Adrenal gland (tissue), 12 donors: ENCODE measurements around the gene MAML2. TPM values are rescaled to one million over a fixed set of nuclear protein-coding genes. Genes with fewer than 3 reads are reported as not detected.

Experiments
- DNase-seq, 7 donors: peaks; one replicate each; pipeline ENCODE4 v3.0.0-alpha.2; 2019 to 2020
- H3K27ac ChIP-seq, 5 donors: fragments of 200-600 bp; sonication (generic) in 4 of 5; 1 replicate in 3 of 5; 2 replicates in 2 of 5; pipeline versions ENCODE4 v1.5.1 to v1.8.0; 2016 to 2020; ENCODE audit warnings: mild to moderate bottlenecking in 1 of 5
- H3K27me3 ChIP-seq: fragments of 200-600 bp; 2 replicates; pipeline ENCODE4 v1.8.0; 2021
- H3K36me3 ChIP-seq, 2 donors: fragments of 200-600 bp; replicated peaks in 1 of 2; 1 replicate in 1 of 2; 2 replicates in 1 of 2; pipeline versions ENCODE4 v1.5.1 to v1.8.0; 2018 to 2022
- H3K4me1 ChIP-seq, 2 donors: fragments of 200-600 bp; replicated peaks in 1 of 2; 1 replicate in 1 of 2; 2 replicates in 1 of 2; pipeline versions ENCODE4 v1.5.1 to v1.8.0; 2018 to 2021
- H3K4me3 ChIP-seq, 4 donors: fragments of 200-600 bp; sonication (generic) in 3 of 4; one replicate each; pipeline ENCODE4 v1.5.1; 2016 to 2018
- H3K9me3 ChIP-seq, 3 donors: fragments of 200-600 bp; sonication (generic) in 1 of 3; replicated peaks in 1 of 3; 1 replicate in 2 of 3; 2 replicates in 1 of 3; pipeline versions ENCODE4 v1.5.1 to v1.8.0; 2016 to 2021
- CTCF ChIP-seq, 6 experiments: fragments of 450-650 bp in 4 of 6; fragments of 200-600 bp in 2 of 6; sonication (generic) in 1 of 6; IDR thresholded peaks; 1 replicate in 5 of 6; 2 replicates in 1 of 6; pipeline versions ENCODE4 v1.5.1 to v1.8.0; 2016 to 2021; ENCODE audit warnings: antibody characterized with exemption in 6 of 6, mild to moderate bottlenecking in 2 of 6, moderate library complexity in 1 of 6
- POLR2A ChIP-seq, 2 donors: fragments of 450-650 bp; IDR thresholded peaks; one replicate each; pipeline ENCODE4 v1.6.1; 2017; ENCODE audit warnings: antibody characterized with exemption in 2 of 2, mild to moderate bottlenecking in 2 of 2, moderate library complexity in 1 of 2
- WGBS, 4 donors: extraction: QIAGEN DNeasy Blood & Tissue Kit in 2 of 4; methylation state at CpG; one replicate each; pipeline versions ENCODE4 v1.1.5 to v1.1.7; 2013 to 2017; 5-methylcytosine and 5-hydroxymethylcytosine counted together
- intact Hi-C, 2 donors: fragments of 100-400 bp; cut with DNase I; formaldehyde crosslinking; loops; one replicate each; pipeline versions ENCODE4 v1.14.1 to v1.15.0; 2022 to 2023
- polyA plus RNA-seq, 3 donors: library from polyadenylated mRNA; stranded (reverse); fragments of 200-250 nt in 2 of 3; fragments of 350-450 nt in 1 of 3; fragmentation: Illumina TruSeq in 1 of 3; extraction: RNeasy Lipid Tissue Mini Kit (QIAGEN cat#74804) in 1 of 3; gene quantifications; one replicate each; pipeline ENCODE4 v1.2.3, GENCODE V29; 2013 to 2014
- total RNA-seq, 9 donors: library from RNA; depleted of rRNA in 4 of 9; stranded (reverse); fragments of >200 nt in 4 of 9; fragments of 120-200 nt in 1 of 9; fragmentation: NEBNext Ultra II Directional in 1 of 9; extraction: Animal tissue kit (Norgen Biotek cat#: 25700) in 1 of 9; gene quantifications; one replicate each; pipeline versions ENCODE4 v1.1.0 to v1.2.4, GENCODE V29; 2013 to 2023
- donor health status: healthy with polysubstance abuse.
- donor health status: Bipolar disorder and iron deficiency.
- donor health status: DM: yes; HTN: yes; CAD: no.
- donor health status: DM: no; HTN: no; CAD: no.
- donor health status: DM: no; HTN: no; CAD: no.
- donor health status: DM: yes; HTN: yes; CAD: no.

The MAML2 gene
- total and polyA plus RNA-seq, 12 donors: 1.4 to 19.4 (median 7.6) TPM

- H3K4me1 ChIP-seq: peaks cover 0 to 18% of the 10 kb centered on the region in 2 donors
- no peak for DNase-seq
- no peak overlapping the region for H3K4me3 ChIP-seq
- H3K9me3 ChIP-seq: no peaks in the 10 kb centered on the region
- no peaks in the 10 kb centered on the region for H3K36me3 ChIP-seq
- intact Hi-C loops: no loop called here
- WGBS, 4 donors: 93 to 99% (median 96%) methylated on average over 6 of the region's 6 CpGs
- TF ChIP-seq POLR2A (IDR thresholded peaks at IDR 0.05) (no peak), CTCF (IDR thresholded peaks at IDR 0.05) (no peak)
- no peaks in the 10 kb centered on the region for H3K27me3 ChIP-seq
- H3K27ac ChIP-seq: no peak overlapping the region
Measured at GRCh38 chr11:96073536-96073935, 269.5 kb downstream of the MAML2 start.

- Histone ChIP-seq H3K27me3 (no peaks in the 10 kb centered on the region), H3K9me3 (no peaks in the 10 kb centered on the region), H3K4me3 (no peak overlapping the region), H3K27ac (no peak overlapping the region), H3K4me1 (peaks cover 0 to 19% of the 10 kb centered on the region in 2 donors), H3K36me3 (no peaks in the 10 kb centered on the region)
- DNase-seq: no peak
- intact Hi-C loops: no loop called here
- TF ChIP-seq POLR2A (IDR thresholded peaks at IDR 0.05) (no peak), CTCF (IDR thresholded peaks at IDR 0.05) (no peak)
- WGBS, 4 donors: 86 to 94% (median 93%) methylated on average over 7 of the region's 7 CpGs
Measured at GRCh38 chr11:96072592-96072991, 270.4 kb downstream of the MAML2 start.

- WGBS, 4 donors: 88 to 94% (median 90%) methylated on average over 5 to 8 of the region's 8 CpGs
- no peaks in the 10 kb centered on the region for H3K36me3 ChIP-seq
- intact Hi-C loops: no loop called here
Measured at GRCh38 chr11:96070453-96070852, 272.5 kb downstream of the MAML2 start.

GRCh38 chr11:96067160-96067559 lies 275.8 kb downstream of the MAML2 start:
- no peak for DNase-seq
- Histone ChIP-seq H3K27ac (no peak overlapping the region), H3K4me3 (no peak overlapping the region), H3K9me3 (no peaks in the 10 kb centered on the region), H3K4me1 (peaks cover 0 to 4% of the 10 kb centered on the region in 2 donors), H3K36me3 (no peaks in the 10 kb centered on the region), H3K27me3 (no peaks in the 10 kb centered on the region)
- intact Hi-C loops: no loop called here
- 84 to 90% (median 88%) methylated on average over 3 of the region's 3 CpGs for WGBS, 4 donors
- no peak for TF ChIP-seq POLR2A (IDR thresholded peaks at IDR 0.05)

More at GRCh38 chr11:96070453-96070852, 272.5 kb downstream of the MAML2 start:
- H3K27ac ChIP-seq: no peak overlapping the region
- TF ChIP-seq POLR2A (IDR thresholded peaks at IDR 0.05): no peak
- TF ChIP-seq CTCF (IDR thresholded peaks at IDR 0.05): no peak
- H3K27me3 ChIP-seq: no peaks in the 10 kb centered on the region
- H3K4me3 ChIP-seq: no peak overlapping the region
- H3K9me3 ChIP-seq: no peaks in the 10 kb centered on the region
- DNase-seq: no peak
- peaks cover 0 to 15% of the 10 kb centered on the region in 2 donors for H3K4me1 ChIP-seq

- Histone ChIP-seq H3K4me3 (no peak overlapping the region), H3K27ac (peak overlapping the region in 1 of 5 donors; percentile 22), H3K27me3 (no peaks in the 10 kb centered on the region), H3K9me3 (no peaks in the 10 kb centered on the region), H3K36me3 (no peaks in the 10 kb centered on the region), H3K4me1 (peaks cover 0 to 11% of the 10 kb centered on the region in 2 donors)
- 75 to 96% (median 86%) methylated on average over 3 of the region's 3 CpGs for WGBS, 4 donors
- DNase-seq: no peak
- intact Hi-C loops: no loop called here
- TF ChIP-seq CTCF (IDR thresholded peaks at IDR 0.05): no peak
- TF ChIP-seq POLR2A (IDR thresholded peaks at IDR 0.05): no peak
Measured at GRCh38 chr11:96065379-96065778, 277.6 kb downstream of the MAML2 start.
